GM18499 (cell line): ENCODE measurements around the gene DAP.
"Not testable (repeated sequence)": the region's sequence is repeated elsewhere in the genome, so short reads cannot be mapped to it uniquely, and the experiment has no call there.

Source experiments
- ATAC-seq: cut with Tn5 transposase; IDR thresholded peaks from one replicate; pipeline ENCODE4 v1.9.1; 2021; ENCODE audit warnings: moderate number of reproducible peaks; ENCODE audit not compliant: insufficient read depth, unreplicated experiment

DAP gene

DNA sequence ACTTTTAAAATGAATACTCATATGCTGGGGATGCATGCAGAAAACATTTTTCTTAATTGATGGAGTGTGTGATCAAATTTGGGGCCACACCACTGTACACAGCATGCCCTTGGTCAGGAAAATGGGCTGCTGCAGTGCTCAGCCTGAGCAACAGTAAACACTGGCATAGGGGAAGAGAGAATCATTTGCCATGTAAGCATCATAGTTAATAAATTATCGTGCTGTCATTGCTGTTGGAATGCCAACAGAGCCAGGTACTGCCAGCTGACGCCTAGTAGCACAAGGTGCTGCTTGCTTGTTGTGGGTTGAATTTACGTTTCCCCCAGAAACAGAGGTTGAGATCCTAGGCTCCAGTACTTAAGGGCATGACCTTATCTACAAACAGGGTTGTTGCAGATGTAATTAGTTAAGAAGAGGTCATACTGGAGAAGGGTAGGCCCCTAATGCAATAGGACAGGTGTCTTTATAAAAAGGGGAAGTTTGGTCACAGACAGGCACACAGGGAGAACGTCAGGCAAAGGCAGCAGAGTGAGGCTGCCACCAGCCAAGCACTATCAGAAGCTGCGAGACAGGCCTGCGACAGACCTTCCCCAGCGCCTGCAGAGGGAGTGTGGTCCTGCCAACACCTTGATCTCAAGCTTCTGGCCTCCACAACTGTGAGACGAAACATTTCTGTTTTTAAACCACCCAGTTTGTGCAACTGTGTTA, 25.3 kb downstream of the DAP start:
- ATAC-seq = peak; percentile 63

DNA sequence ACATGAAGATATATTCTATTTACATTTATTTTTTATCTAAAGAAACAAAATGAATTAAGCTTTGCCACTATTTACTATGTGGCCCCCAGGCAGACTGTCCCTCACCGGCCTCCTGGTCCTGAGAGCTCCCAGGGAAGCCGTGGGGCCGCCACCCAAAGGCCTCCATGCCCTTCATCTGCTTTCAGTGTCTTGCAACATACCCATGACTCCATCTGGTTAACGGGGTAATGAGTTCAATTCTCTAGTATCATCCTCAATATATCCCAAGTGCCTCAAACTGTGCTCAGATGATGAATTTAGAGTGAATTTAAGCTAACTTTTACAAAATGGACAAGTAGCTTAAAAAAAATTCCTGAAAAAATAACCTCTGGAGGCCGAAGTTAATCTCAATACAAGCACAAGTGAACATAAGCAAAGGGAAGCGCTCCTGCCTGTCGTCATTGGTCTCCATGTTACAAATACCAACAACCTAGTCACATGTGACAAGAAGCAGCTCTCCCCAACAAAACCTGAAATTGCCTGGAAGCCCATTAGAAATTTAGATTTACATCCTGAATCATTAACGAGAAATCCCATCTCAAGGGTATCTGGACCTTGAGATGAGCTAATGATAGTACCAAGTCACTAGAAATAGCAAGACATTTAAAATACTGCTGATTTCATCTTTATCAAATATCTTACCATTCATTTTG, 26.1 kb downstream of the DAP start:
- ATAC-seq = no peak

DNA sequence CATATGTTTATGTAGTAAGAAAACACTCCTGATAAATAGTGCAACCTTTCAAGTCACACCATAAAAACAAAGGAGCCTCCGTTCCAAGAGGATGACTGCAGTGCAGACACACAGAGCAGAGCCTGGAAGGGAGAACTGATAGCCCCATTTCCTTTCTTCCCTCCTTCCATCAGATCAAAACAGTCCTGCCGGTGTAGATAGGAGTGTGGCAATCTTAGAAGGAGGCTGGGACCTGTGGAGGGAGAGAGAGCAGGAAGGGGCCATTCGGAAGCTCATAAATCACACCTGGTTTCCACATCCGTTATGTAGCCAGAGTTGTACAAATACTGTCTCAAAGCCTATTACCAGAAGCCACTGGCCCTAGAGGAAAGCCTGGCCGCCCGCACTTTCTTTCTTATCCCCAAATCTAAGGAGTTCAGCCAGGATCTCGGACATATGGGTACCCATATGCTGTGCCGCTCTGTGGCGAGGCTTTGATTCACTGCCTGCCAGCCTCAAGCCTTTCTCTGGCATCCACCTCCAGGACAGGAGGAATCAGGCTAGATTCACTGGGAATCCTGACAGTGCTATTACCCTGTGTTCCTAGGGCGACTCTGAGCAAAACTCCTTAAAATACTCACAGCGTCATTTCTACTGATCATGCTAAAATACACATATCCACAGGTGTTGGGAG, 26.9 kb downstream of the DAP start:
- ATAC-seq = no peak

- ATAC-seq = no peak
Measured at GRCh38 chr5:10733426-10733825, 27.6 kb downstream of the DAP start.

DNA sequence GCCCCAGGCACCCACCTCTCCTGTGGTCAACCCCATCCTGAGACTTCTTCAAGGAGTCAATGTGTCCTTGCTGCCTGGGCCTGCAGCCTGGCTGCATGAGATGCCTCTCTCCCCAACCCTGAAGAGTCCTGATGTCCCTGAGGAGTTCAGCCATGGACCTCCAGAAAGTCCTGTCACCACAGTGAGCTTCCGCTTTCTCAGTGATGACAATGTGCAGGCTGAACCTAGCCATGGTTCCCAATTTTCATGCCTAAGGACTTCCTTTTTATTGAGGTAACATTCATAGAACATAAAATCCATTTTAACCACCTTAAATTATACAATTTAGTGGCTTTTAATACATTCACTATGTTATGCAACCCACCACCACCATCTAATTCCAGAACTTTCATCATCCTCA, 29.1 kb downstream of the DAP start:
- ATAC-seq = no peak

- no peak for ATAC-seq
Measured at GRCh38 chr5:10730043-10730351, 31.0 kb downstream of the DAP start.

GRCh38 chr5:10729320-10730042, 31.6 kb downstream of the DAP start:
- ATAC-seq = no peak

DNA sequence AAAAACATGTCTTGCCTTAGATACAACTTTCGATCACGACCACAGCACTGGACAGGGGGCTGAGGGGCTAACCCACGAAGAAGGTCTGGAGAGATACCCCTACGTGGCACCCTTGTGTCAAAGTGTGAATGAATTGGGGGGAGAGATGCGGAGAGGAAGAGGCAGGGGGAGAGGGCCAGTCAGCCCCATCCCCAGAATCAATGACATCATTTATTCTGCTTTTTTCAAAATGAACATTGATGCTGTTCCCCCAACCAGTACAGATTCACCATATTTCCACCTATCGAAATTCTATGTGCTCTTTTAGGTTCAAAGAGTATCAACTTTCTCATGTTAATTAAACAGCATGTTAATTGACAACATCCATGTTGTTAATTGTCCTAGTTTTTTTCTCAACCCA, 32.4 kb downstream of the DAP start:
- ATAC-seq = no peak

DNA sequence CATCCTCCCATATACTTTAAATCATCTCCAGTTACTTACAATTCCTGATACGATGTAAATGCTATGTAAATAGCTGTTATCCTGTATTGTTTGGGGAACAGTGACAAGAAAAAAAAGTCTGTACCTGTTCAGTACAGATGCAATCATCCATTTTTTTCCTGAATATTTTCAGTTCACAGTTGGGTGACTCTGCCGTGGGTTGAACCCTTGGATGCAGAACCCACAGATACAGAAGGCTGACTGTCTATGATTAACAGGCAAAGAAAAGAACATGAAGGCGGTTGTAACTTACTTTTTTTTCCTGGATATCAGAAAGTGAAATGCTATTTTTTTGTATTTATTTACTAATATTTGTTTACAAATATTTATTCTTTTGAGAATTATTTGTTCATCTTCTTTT, 33.2 kb downstream of the DAP start:
- ATAC-seq = no peak

DNA sequence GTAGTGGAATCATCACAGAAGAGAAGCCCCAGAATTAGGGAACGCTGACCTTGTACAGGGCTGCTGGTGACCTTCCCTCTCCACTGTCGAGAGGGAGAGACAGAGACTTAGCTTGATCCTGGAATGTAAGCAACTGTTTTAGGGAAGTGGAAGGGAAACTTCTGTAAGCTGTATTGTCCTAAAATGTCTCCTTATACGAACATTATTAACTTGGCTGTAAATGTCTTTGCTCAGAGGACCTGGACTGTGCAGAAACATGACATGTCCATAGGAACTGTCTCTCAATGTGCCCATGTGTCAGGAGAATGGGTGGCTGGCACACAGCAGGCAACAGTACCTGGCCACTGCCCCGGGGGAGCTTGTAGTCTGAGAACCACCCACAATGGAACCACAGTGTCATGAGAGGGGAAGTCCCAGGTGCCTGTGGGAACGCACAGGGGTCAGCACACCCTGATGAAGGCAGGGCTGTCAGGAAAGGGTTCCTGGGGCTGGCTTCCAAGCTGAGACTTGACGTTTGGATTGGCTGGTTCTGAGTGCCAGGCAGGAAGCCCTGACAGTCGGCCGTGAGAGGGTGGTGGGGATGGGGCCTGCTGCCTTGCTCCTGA, 34.0 kb downstream of the DAP start:
- ATAC-seq = peak; percentile 89

DNA sequence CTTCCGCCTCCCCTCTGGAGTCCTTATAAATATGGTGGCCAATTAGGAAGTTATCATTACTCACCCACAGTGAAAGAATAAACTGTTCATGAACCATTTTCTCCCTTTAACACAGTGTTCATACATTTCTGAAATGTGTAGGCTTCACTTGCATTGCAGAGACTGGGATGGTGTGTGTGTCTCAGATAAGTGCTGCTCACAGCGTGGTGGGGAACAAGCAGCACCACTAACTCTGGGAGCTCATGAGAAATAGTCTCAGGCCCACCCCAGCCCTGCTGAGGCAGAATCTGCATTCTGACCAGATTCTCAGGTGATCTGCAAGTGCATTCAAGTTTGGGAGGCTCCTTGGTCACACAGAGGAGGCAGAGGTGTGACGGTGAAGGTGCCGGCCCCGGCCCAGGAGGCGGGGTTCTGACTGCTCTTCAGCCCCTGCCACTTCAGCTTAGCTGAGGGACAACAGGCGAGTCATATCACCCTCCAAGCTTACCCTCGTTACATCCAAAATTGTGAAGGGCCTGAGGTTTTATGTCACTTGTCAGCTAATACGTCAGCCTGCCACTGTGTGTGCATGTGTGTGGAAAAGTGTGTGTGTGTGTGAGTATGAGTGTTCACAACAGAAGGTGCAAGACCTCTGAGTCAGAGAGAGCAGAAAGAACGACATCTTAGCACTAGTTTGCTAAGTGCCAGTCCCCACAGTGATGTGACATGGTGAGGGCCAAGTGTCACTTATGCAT, 34.7 kb downstream of the DAP start:
- no peak for ATAC-seq

GRCh38 chr5:10725636-10726035, 35.4 kb downstream of the DAP start:
- ATAC-seq = no peak

DNA sequence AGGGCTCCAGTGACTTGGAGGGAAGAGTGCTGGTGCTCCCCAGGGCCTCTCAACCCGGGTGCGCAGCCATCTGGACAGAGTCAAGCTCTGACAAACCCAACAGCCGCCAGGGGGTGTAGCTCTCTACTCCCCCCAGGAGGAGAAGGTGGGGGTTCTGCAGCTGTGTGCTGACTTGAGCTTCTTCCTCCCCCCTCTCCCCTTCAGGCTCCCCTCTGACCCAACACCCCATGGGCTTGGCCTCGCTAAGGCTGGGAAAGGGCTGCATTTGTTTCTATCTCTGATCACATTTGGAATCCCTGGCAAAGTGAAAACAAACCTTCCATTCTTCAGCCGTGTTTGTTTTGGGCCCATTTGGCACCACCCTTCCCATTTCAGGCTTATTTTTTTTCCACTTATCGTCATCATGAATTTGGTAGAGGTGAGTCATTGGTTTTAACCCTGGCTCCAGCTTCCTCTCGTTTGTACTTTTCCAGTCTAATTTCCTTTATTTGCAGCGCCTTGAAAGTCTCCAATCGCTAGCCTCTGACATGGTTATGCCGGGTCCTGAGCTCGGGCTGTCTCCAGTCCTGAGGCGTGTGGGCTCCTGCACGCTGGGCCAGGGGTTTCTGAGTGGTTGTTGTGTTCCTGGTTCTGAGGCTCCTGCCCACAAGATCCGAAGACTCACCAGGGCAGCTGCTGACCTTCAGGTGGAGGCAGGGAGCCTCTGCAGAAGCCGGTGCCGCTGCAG, 36.1 kb downstream of the DAP start:
- no peak for ATAC-seq

DNA sequence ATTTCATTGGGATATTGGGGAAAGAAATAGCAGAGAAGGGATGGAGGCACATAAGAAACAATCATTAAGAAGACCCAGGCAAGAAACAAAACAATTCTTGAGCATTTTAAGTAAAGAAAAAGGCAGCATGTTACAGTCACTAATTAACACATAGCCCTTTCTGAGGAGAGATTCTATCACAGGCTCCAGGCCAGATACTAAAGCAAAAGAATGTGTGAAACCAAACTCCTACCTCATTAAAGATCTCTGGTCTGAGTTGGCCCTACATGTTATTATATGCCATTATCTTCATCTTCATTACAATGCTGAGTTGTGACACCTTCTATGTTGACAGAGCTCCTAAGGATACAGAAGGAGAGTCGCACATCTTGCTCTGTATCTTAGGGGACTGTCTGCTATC, 37.5 kb downstream of the DAP start:
- no peak for ATAC-seq

DNA sequence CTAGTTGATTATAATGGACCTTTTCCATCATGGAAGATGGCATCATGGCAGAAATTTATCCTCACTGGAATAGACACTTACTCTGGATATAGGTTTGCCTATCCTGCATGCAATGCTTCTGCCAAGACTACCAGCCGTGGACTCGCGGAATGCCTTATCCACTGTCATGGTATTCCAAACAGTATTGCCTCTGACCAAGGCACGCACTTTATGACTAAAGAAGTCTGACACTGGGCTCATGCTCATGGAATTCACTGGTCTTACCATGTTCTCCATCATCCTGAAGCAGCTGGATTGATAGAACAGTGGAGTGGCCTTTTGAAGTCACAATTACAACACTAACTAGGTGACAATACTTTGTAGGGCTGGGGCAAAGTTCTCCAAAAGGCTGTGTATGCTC, 40.3 kb downstream of the DAP start:
- ATAC-seq = not testable (repeated sequence)

GRCh38 chr5:10719965-10720364, 41.1 kb downstream of the DAP start:
- ATAC-seq = no peak

DNA sequence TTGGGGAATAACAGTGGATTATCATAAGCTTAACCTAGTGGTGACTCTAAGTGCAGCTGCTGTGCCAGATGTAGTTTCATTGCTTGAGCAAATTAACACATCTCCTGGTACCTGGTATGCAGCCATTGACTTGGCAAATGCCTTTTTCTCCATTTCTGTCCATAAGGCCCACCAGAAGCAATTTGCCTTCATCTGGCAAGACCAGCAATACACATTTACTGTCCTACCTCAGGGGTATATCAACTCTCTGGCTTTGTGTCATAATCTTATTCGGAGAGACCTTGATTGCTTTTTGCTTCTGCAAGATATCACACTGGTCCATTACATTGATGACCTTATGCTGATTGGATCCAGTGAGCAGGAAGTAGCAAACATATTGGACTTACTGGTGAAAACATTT, 42.4 kb downstream of the DAP start:
- not testable (repeated sequence) for ATAC-seq

DNA sequence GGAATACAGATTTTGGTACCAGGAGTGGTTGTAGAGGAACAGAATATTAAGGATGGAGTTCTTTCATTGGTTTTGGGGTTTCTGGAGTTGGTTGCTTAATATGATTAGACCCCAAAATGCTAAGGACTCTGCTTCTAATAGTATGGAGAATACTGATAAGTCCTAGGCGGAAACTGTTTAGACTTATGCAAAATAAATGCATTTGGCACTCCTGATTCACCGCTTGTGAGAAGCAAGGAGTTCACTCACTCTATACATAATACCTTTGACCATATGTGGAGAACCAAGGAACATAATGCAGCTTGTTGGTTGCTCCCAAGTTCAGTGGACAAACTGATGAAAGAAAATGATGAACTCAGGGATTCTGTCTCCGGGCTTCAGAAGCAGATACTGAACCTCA, 44.2 kb downstream of the DAP start:
- ATAC-seq = not testable (repeated sequence)

DNA sequence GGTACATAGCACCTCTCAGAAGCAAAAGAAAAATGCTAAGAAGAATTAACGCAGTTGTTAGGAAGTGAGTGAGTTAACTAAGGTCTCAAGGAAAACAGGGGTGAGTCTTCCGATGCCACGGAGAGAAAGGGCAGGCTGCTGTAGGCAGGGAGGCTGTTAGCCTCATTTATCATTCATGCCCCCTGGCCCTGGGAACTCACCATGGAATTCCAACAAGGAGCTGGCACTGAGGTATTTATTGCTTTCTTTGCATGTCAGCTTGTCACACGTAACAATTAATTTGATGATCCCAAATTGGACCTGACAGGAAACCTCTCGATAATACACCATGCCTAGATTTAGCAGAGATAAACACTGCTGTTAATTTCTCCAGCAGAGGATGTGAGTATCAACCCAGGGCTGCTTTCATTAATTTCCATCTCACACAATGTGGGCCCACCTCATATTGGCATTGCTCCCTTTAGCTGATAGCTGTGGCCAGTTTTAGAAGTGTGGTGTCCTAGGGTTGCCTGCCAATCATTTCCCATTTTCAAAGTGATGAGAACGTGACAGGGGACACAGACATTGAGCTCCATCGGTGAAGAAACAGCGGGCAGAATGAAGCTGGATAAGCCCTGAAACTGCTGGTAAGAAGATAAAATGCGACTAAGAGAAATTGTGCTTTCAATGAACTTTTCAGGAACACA, 45.3 kb downstream of the DAP start:
- no peak for ATAC-seq
